Progenitor cell of endocrine pancreas (in vitro differentiated cells): ENCODE data around the gene SLC38A8. TPM values are rescaled to one million over a fixed set of nuclear protein-coding genes. Genes with fewer than 3 reads are reported as not detected.

Experiments used
- DNase-seq: peaks from one replicate; pipeline ENCODE4 v3.0.0; 2021; ENCODE audit warnings: low spot score; ENCODE audit not compliant: unreplicated experiment
- H3K27ac Mint-ChIP-seq: 2 replicates; pipeline ENCODE4 v1.8.0; 2021; ENCODE audit warnings: mild to moderate bottlenecking, moderate library complexity, mixed read lengths
- H3K27me3 Mint-ChIP-seq: 2 replicates; pipeline ENCODE4 v1.8.0; 2021; ENCODE audit warnings: mixed read lengths
- H3K36me3 Mint-ChIP-seq: 2 replicates; pipeline ENCODE4 v1.8.0; 2022; ENCODE audit warnings: mixed read lengths; ENCODE audit not compliant: insufficient read depth
- H3K4me1 Mint-ChIP-seq: 2 replicates; pipeline ENCODE4 v1.8.0; 2021; ENCODE audit warnings: low read depth, mixed read lengths
- H3K4me3 Mint-ChIP-seq: 2 replicates; pipeline ENCODE4 v1.8.0; 2021; ENCODE audit warnings: low read depth, mild to moderate bottlenecking, moderate library complexity, mixed read lengths
- H3K9me3 Mint-ChIP-seq: 2 replicates; pipeline ENCODE4 v1.8.0; 2021; ENCODE audit warnings: low read depth, mixed read lengths
- CTCF ChIP-seq: fragments of 200-600 bp; sonication (generic); IDR thresholded peaks from one replicate; pipeline ENCODE4 v1.5.0; 2021; ENCODE audit warnings: antibody characterized with exemption, mild to moderate bottlenecking; ENCODE audit not compliant: unreplicated experiment
- total RNA-seq: library from RNA; stranded (reverse); gene quantifications from 2 replicates; pipeline ENCODE4 v1.2.1, GENCODE V29; 2021

SLC38A8 gene
- total RNA-seq, 1 donor from 2014 or later: 0.24 TPM

- Mint-ChIP-seq H3K36me3 (peaks cover 28% of the 10 kb centered on the region), H3K9me3 (no peaks in the 10 kb centered on the region), H3K4me1 (peaks cover 4% of the 10 kb centered on the region), H3K27me3 (no peaks in the 10 kb centered on the region), H3K27ac (no peak overlapping the region), H3K4me3 (no peak overlapping the region)
- no peak for DNase-seq
- no peak for TF ChIP-seq CTCF
These were observed 16.1 kb upstream of the SLC38A8 start for GRCh38 chr16:84058664-84059063.

- Mint-ChIP-seq H3K36me3 (peaks cover 29% of the 10 kb centered on the region), H3K27ac (no peak overlapping the region), H3K4me3 (no peak overlapping the region), H3K27me3 (no peaks in the 10 kb centered on the region), H3K9me3 (no peaks in the 10 kb centered on the region), H3K4me1 (peaks cover 4% of the 10 kb centered on the region)
- TF ChIP-seq CTCF: no peak
- no peak for DNase-seq
These were observed 15.6 kb upstream of the SLC38A8 start for GRCh38 chr16:84058211-84058610.

- TF ChIP-seq CTCF: no peak
- Mint-ChIP-seq H3K4me3 (no peak overlapping the region), H3K27me3 (no peaks in the 10 kb centered on the region), H3K9me3 (no peaks in the 10 kb centered on the region), H3K36me3 (peaks cover 31% of the 10 kb centered on the region), H3K27ac (no peak overlapping the region), H3K4me1 (no peaks in the 10 kb centered on the region)
- DNase-seq: no peak
These were observed 14.3 kb upstream of the SLC38A8 start for GRCh38 chr16:84056933-84057332.

- Mint-ChIP-seq H3K4me3 (no peak overlapping the region), H3K27ac (peak overlapping the region; percentile 17), H3K4me1 (no peaks in the 10 kb centered on the region), H3K36me3 (peaks cover 31% of the 10 kb centered on the region), H3K9me3 (no peaks in the 10 kb centered on the region), H3K27me3 (no peaks in the 10 kb centered on the region)
- no peak for DNase-seq
- TF ChIP-seq CTCF: no peak
These were observed 13.4 kb upstream of the SLC38A8 start for GRCh38 chr16:84055801-84056634.

- no peak for TF ChIP-seq CTCF
- Mint-ChIP-seq H3K36me3 (peaks cover 32% of the 10 kb centered on the region), H3K9me3 (no peaks in the 10 kb centered on the region), H3K4me1 (no peaks in the 10 kb centered on the region), H3K27ac (peak overlapping the region; percentile 17), H3K4me3 (no peak overlapping the region), H3K27me3 (no peaks in the 10 kb centered on the region)
- DNase-seq: no peak
These were observed 12.8 kb upstream of the SLC38A8 start for GRCh38 chr16:84055366-84055765.
